ENCODE data around the gene NID1.

- TF ChIP-seq CTCF (IDR thresholded peaks at IDR 0.05) (no peak), POLR2A (IDR thresholded peaks at IDR 0.05) (no peak), EP300 (IDR thresholded peaks at IDR 0.05) (no peak), POLR2AphosphoS5 (IDR thresholded peaks at IDR 0.05) (no peak)
These were observed 54.4 kb downstream of the NID1 start for GRCh38 chr1:236010443-236010842.

All from upper lobe of left lung (tissue), 4 donors.